NCI-H146 treated with DMSO at 0.1 percent for 48 hours (cell line): ENCODE measurements around the gene PVRIG.
"Not testable (repeated sequence)": the region's sequence is repeated elsewhere in the genome, so short reads cannot be mapped to it uniquely, and the experiment has no call there.

Experiments
- DNase-seq: peaks from one replicate; lab custom pipeline; 2025; ENCODE audit not compliant: unreplicated experiment; lab: John Stamatoyannopoulos, UW

Gene PVRIG

GRCh38 chr7:100224891-100225290, 5.1 kb downstream of the PVRIG start:
- DNase-seq, result not testable (repeated sequence)

GRCh38 chr7:100234660-100235317, 15.0 kb downstream of the PVRIG start:
- DNase-seq, result not testable (repeated sequence)

- not testable (repeated sequence) for DNase-seq
Measured at GRCh38 chr7:100239975-100240374, 20.2 kb downstream of the PVRIG start.

- not testable (repeated sequence) for DNase-seq
Measured at GRCh38 chr7:100243385-100243784, 23.6 kb downstream of the PVRIG start.

- not testable (repeated sequence) for DNase-seq
Measured at GRCh38 chr7:100244988-100245605, 25.3 kb downstream of the PVRIG start.

- not testable (repeated sequence) for DNase-seq
Measured at GRCh38 chr7:100246121-100246864, 26.5 kb downstream of the PVRIG start.

GRCh38 chr7:100246865-100247137, 27.1 kb downstream of the PVRIG start:
- not testable (repeated sequence) for DNase-seq

- peak; percentile 74 for DNase-seq
Measured at GRCh38 chr7:100247152-100247757, 27.5 kb downstream of the PVRIG start.

GRCh38 chr7:100248483-100248882, 28.7 kb downstream of the PVRIG start:
- no peak for DNase-seq

GRCh38 chr7:100257017-100257416, 37.3 kb downstream of the PVRIG start:
- DNase-seq, result no peak

GRCh38 chr7:100259984-100260383, 40.2 kb downstream of the PVRIG start:
- not testable (repeated sequence) for DNase-seq

GRCh38 chr7:100262896-100263295, 43.1 kb downstream of the PVRIG start:
- DNase-seq, result not testable (repeated sequence)

- DNase-seq, result not testable (repeated sequence)
Measured at GRCh38 chr7:100264223-100264622, 44.5 kb downstream of the PVRIG start.

- not testable (repeated sequence) for DNase-seq
Measured at GRCh38 chr7:100264669-100265165, 45.0 kb downstream of the PVRIG start.

GRCh38 chr7:100265851-100266250, 46.1 kb downstream of the PVRIG start:
- DNase-seq, result not testable (repeated sequence)

GRCh38 chr7:100266576-100267354, 47.0 kb downstream of the PVRIG start:
- no peak for DNase-seq

- DNase-seq, result no peak
Measured at GRCh38 chr7:100267648-100268047, 47.9 kb downstream of the PVRIG start.

- DNase-seq, result not testable (repeated sequence)
Measured at GRCh38 chr7:100268882-100269281, 49.1 kb downstream of the PVRIG start.

- not testable (repeated sequence) for DNase-seq
Measured at GRCh38 chr7:100269306-100270045, 49.7 kb downstream of the PVRIG start.
